ENCODE measurements around the gene NR6A1. TPM values are rescaled to one million over a fixed set of nuclear protein-coding genes. Genes with fewer than 3 reads are reported as not detected.

The NR6A1 gene
- total and polyA plus RNA-seq, 2 of the 13 experiments (the other 11 are each of a cell fraction or from before 2014, with no cell fraction given) = 28.1 to 31.5 TPM

GRCh38 chr9:124720429-124721108, 50.5 kb downstream of the NR6A1 start (continued):
- TF ChIP-seq E2F5 (CRISPR knock-in tag; conservative IDR thresholded peaks at IDR 0.05) = no peak
- TF ChIP-seq LCORL (IDR thresholded peaks at IDR 0.05) = no peak
- no peak for TF ChIP-seq LCORL (CRISPR knock-in tag; IDR thresholded peaks at IDR 0.05)
- peak; percentile 51; the same call in 1 of the 2 replicates for TF ChIP-seq FOXP4 (CRISPR knock-in tag; IDR thresholded peaks at IDR 0.05)
- no peak for TF ChIP-seq MAZ (IDR thresholded peaks at IDR 0.05; ENCODE audit: borderline replicate concordance, low read depth, low read length)
- TF ChIP-seq MAZ (CRISPR knock-in tag; IDR thresholded peaks at IDR 0.05; ENCODE audit: low read depth) = no peak
- no peak for TF ChIP-seq ZNF878 (CRISPR knock-in tag; IDR thresholded peaks at IDR 0.05)
- no peak for TF ChIP-seq U2AF2 (IDR thresholded peaks at IDR 0.05; ENCODE audit: low read depth, low read length)
- TF ChIP-seq ELF1 (CRISPR knock-in tag; IDR thresholded peaks at IDR 0.05) = no peak
- TF ChIP-seq SOX5 (CRISPR knock-in tag; IDR thresholded peaks at IDR 0.05; ENCODE audit: borderline replicate concordance) = peak; percentile 45; the same call in 1 of the 2 replicates
- no peak for TF ChIP-seq PRDM15 (CRISPR knock-in tag; IDR thresholded peaks at IDR 0.05)
- no peak for TF ChIP-seq ZNF382 (CRISPR knock-in tag; IDR thresholded peaks at IDR 0.05; ENCODE audit: borderline replicate concordance)
- TF ChIP-seq TBP (CRISPR knock-in tag; IDR thresholded peaks at IDR 0.05) = no peak
- no peak for TF ChIP-seq ZNF788 (CRISPR knock-in tag; IDR thresholded peaks at IDR 0.05; ENCODE audit: borderline replicate concordance)
- no peak for TF ChIP-seq ZNF512B (CRISPR knock-in tag; IDR thresholded peaks at IDR 0.05; ENCODE audit: borderline replicate concordance)
- TF ChIP-seq ZBTB14 (CRISPR knock-in tag; IDR thresholded peaks at IDR 0.05) = no peak
- TF ChIP-seq SOX13 (IDR thresholded peaks at IDR 0.05) = no peak
- peak in 1 of 2 experiments; percentile 74; a peak in 2 of 4 replicates for TF ChIP-seq SOX13 (CRISPR knock-in tag; conservative IDR thresholded peaks at IDR 0.05 in 1 of 2, IDR thresholded peaks at IDR 0.05 in 1 of 2)
